H9 (cell line): ENCODE data around the gene CCNY. TPM values are rescaled to one million over a fixed set of nuclear protein-coding genes. Genes with fewer than 3 reads are reported as not detected.

Experiments used
- DNase-seq: peaks from one replicate; pipeline ENCODE4 v3.0.0-alpha.2; 2017
- H2AFZ ChIP-seq: one replicate; pipeline ENCODE4 v1.6.1; 2013; ENCODE audit warnings: mild to moderate bottlenecking, low read length, control low read depth, moderate library complexity
- H2AK5ac ChIP-seq: 2 replicates; pipeline ENCODE4 v1.6.1; 2013; ENCODE audit warnings: low read length, control low read depth, mixed read lengths; ENCODE audit not compliant: insufficient read length
- H2BK120ac ChIP-seq: one replicate; pipeline ENCODE4 v1.6.1; 2013; ENCODE audit warnings: low read depth, mild to moderate bottlenecking, low read length, control low read depth, inconsistent platforms; ENCODE audit not compliant: poor library complexity, severe bottlenecking
- H2BK12ac ChIP-seq: 2 replicates; pipeline ENCODE4 v1.6.1; 2013; ENCODE audit warnings: low read length, control low read depth, mixed read lengths, low read depth; ENCODE audit not compliant: insufficient read length
- H2BK15ac ChIP-seq: 2 replicates; pipeline ENCODE4 v1.6.1; 2013; ENCODE audit warnings: low read depth, low read length, control low read depth
- H2BK20ac ChIP-seq: one replicate; pipeline ENCODE4 v1.6.1; 2013; ENCODE audit warnings: low read depth, mild to moderate bottlenecking, low read length, control low read depth, inconsistent platforms; ENCODE audit not compliant: poor library complexity, severe bottlenecking
- H2BK5ac ChIP-seq: 2 replicates; pipeline ENCODE4 v1.6.1; 2013; ENCODE audit warnings: low read length, control low read depth, mixed read lengths; ENCODE audit not compliant: insufficient read length
- H3K14ac ChIP-seq: 2 replicates; pipeline ENCODE4 v1.6.1; 2013; ENCODE audit warnings: low read length, control low read depth; ENCODE audit not compliant: insufficient read depth
- H3K18ac ChIP-seq: 2 replicates; pipeline ENCODE4 v1.6.1; 2013; ENCODE audit warnings: low read depth, mild to moderate bottlenecking, mixed read lengths, low read length, control low read depth; ENCODE audit not compliant: insufficient read length
- H3K23ac ChIP-seq: 2 replicates; pipeline ENCODE4 v1.6.1; 2013; ENCODE audit warnings: low read length, control low read depth, mixed read lengths, low read depth; ENCODE audit not compliant: insufficient read length
- H3K23me2 ChIP-seq: 2 replicates; pipeline ENCODE4 v1.6.1; 2013; ENCODE audit warnings: low read depth, mild to moderate bottlenecking, mixed read lengths, low read length, control low read depth; ENCODE audit not compliant: insufficient read length, poor library complexity, severe bottlenecking
- H3K27ac ChIP-seq: 2 replicates; pipeline ENCODE4 v1.5.1; 2013; ENCODE audit warnings: low read length, control low read depth, mixed read lengths, low read depth; ENCODE audit not compliant: insufficient read length
- H3K27me3 ChIP-seq: 2 replicates; pipeline ENCODE4 v1.6.1; 2013; ENCODE audit warnings: low read length, control low read depth, inconsistent platforms; ENCODE audit not compliant: insufficient read depth
- H3K4ac ChIP-seq: 2 replicates; pipeline ENCODE4 v1.6.1; 2013; ENCODE audit warnings: low read depth, mild to moderate bottlenecking, control low read depth, inconsistent platforms, low read length, moderate library complexity
- H3K4me1 ChIP-seq: 2 replicates; pipeline ENCODE4 v1.6.1; 2013; ENCODE audit warnings: low read length, control low read depth, inconsistent platforms; ENCODE audit not compliant: insufficient read depth
- H3K4me2 ChIP-seq: 2 replicates; pipeline ENCODE4 v1.6.1; 2013; ENCODE audit warnings: low read length, control low read depth, mixed read lengths; ENCODE audit not compliant: insufficient read length, insufficient read depth
- H3K56ac ChIP-seq: 2 replicates; pipeline ENCODE4 v1.6.1; 2013; ENCODE audit warnings: low read depth, mild to moderate bottlenecking, mixed read lengths, low read length, control low read depth; ENCODE audit not compliant: insufficient read length
- H3K79me1 ChIP-seq: 2 replicates; pipeline ENCODE4 v1.6.1; 2013; ENCODE audit warnings: low read depth, mild to moderate bottlenecking, moderate library complexity, low read length, control low read depth, inconsistent platforms; ENCODE audit not compliant: insufficient read depth, poor library complexity, severe bottlenecking
- H3K79me2 ChIP-seq: 2 replicates; pipeline ENCODE4 v1.6.1; 2013; ENCODE audit warnings: low read length, control low read depth, inconsistent platforms; ENCODE audit not compliant: insufficient read depth
- H3K9ac ChIP-seq: 2 replicates; pipeline ENCODE4 v1.6.1; 2013; ENCODE audit warnings: low read length, control low read depth, mixed read lengths; ENCODE audit not compliant: insufficient read length; ENCODE audit errors: extremely low read depth
- H3K9me3 ChIP-seq: one replicate; pipeline ENCODE4 v1.6.1; 2013; ENCODE audit warnings: low read depth, low read length, inconsistent platforms; ENCODE audit not compliant: control insufficient read depth
- H3T11ph ChIP-seq: one replicate; pipeline ENCODE4 v1.6.1; 2013; ENCODE audit warnings: mild to moderate bottlenecking, low read length, control low read depth, inconsistent platforms
- H4K20me1 ChIP-seq: one replicate; pipeline ENCODE4 v1.6.1; 2013; ENCODE audit not compliant: control insufficient read depth, insufficient read length, insufficient read depth
- H4K5ac ChIP-seq: 2 replicates; pipeline ENCODE4 v1.6.1; 2013; ENCODE audit warnings: low read depth, mild to moderate bottlenecking, mixed read lengths, low read length, control low read depth; ENCODE audit not compliant: insufficient read length
- H4K8ac ChIP-seq: replicated peaks from 2 replicates; pipeline ENCODE4 v1.6.1; 2013; ENCODE audit warnings: low read length, control low read depth, mixed read lengths, low read depth; ENCODE audit not compliant: insufficient read length
- H4K91ac ChIP-seq: 2 replicates; pipeline ENCODE4 v1.6.1; 2013; ENCODE audit warnings: low read depth, mild to moderate bottlenecking, moderate library complexity, mixed read lengths, low read length, control low read depth; ENCODE audit not compliant: insufficient read length
- H3K27ac Mint-ChIP-seq, 3 experiments: 2 replicates in 2 of 3; 3 replicates in 1 of 3; pipeline ENCODE4 v1.8.0; 2020 to 2021; ENCODE audit warnings: mixed read lengths in 3 of 3, mild to moderate bottlenecking in 1 of 3, moderate library complexity in 1 of 3
- H3K27me3 Mint-ChIP-seq: 2 replicates; pipeline ENCODE4 v1.8.0; 2021; ENCODE audit warnings: low read depth, mild to moderate bottlenecking, moderate library complexity, mixed read lengths
- H3K36me3 Mint-ChIP-seq, 3 experiments: 2 replicates in 2 of 3; 3 replicates in 1 of 3; pipeline ENCODE4 v1.8.0; 2020 to 2021; ENCODE audit warnings: low read depth in 3 of 3, mixed read lengths in 3 of 3; ENCODE audit not compliant: insufficient read depth in 1 of 3
- H3K4me1 Mint-ChIP-seq, 2 experiments: 2 replicates each; pipeline ENCODE4 v1.8.0; 2020; ENCODE audit warnings: mixed read lengths in 2 of 2
- H3K4me3 Mint-ChIP-seq, 2 experiments: 2 replicates in 1 of 2; 3 replicates in 1 of 2; pipeline ENCODE4 v1.8.0; 2020 to 2021; ENCODE audit warnings: mild to moderate bottlenecking in 2 of 2, mixed read lengths in 2 of 2, moderate library complexity in 1 of 2
- H3K9me3 Mint-ChIP-seq, 2 experiments: 2 replicates in 1 of 2; 3 replicates in 1 of 2; pipeline ENCODE4 v1.8.0; 2020; ENCODE audit warnings: mild to moderate bottlenecking in 2 of 2, mixed read lengths in 2 of 2, moderate library complexity in 1 of 2
- CTCF ChIP-seq: fragments of 200-600 bp; sonication (generic); conservative IDR thresholded peaks from 3 replicates; pipeline ENCODE4 v1.8.0; 2021; ENCODE audit warnings: antibody characterized with exemption, mild to moderate bottlenecking
- WGBS: extraction: QIAGEN DNeasy Blood & Tissue Kit; methylation state at CpG from one replicate; pipeline ENCODE4 v1.1.7; 2013; ENCODE audit warnings: missing lambda C conversion rate, low lambda C conversion rate, mixed read lengths; ENCODE audit not compliant: insufficient read length; ENCODE audit errors: extremely low coverage; 5-methylcytosine and 5-hydroxymethylcytosine counted together
- total RNA-seq: library from RNA; stranded (reverse); gene quantifications from 2 replicates; pipeline ENCODE4 v1.2.1, GENCODE V29; 2021

CCNY gene
- total RNA-seq, 1 experiment from 2014 or later, result 62.1 TPM

GRCh38 chr10:35487336-35488034, 151.2 kb downstream of the CCNY start:
- Histone ChIP-seq H3K79me1 (peaks cover 2% of the 10 kb centered on the region), H3K27ac (no peak overlapping the region), H3K4me1 (peaks cover under 1% of the 10 kb centered on the region; the same call in 1 of the 2 replicates), H3K79me2 (no peaks in the 10 kb centered on the region), H4K5ac (no peak overlapping the region), H3K27me3 (no peaks in the 10 kb centered on the region), H2BK15ac (no peak overlapping the region), H4K8ac (no peak overlapping the region), H2BK20ac (no peak overlapping the region), H2BK120ac (no peak overlapping the region), H3K9ac (no peak overlapping the region), H2BK5ac (no peak overlapping the region), H2AFZ (no peak overlapping the region), H2AK5ac (no peak overlapping the region), H4K91ac (no peak overlapping the region), H3K14ac (no peak overlapping the region), H4K20me1 (no peaks in the 10 kb centered on the region), H3K4ac (no peak overlapping the region), H3K9me3 (no peaks in the 10 kb centered on the region), H3T11ph (no peak overlapping the region), H3K23me2 (no peaks in the 10 kb centered on the region), H3K56ac (no peak overlapping the region), H3K4me2 (no peak overlapping the region), H2BK12ac (no peak overlapping the region), H3K23ac (no peak overlapping the region), H3K18ac (no peak overlapping the region)
- Mint-ChIP-seq H3K9me3 (no peaks in the 10 kb centered on the region), H3K4me1 (peaks cover 7% of the 10 kb centered on the region in 2 experiments), H3K36me3 (peaks cover 5 to 12% (median 10%) of the 10 kb centered on the region in 3 experiments; a peak in 4 of 7 replicates), H3K4me3 (no peak overlapping the region), H3K27me3 (no peaks in the 10 kb centered on the region), H3K27ac (peak overlapping the region in 2 of 3 experiments; percentile 34 to 35; a peak in 2 of 7 replicates)
- no CpG with 5 or more reads among the region's 5 CpGs for WGBS
- no peak for DNase-seq
- no peak for TF ChIP-seq CTCF
